IPS DF 19.7 (cell line): ENCODE measurements around the gene STRN3.
"Not testable (repeated sequence)": the region's sequence is repeated elsewhere in the genome, so short reads cannot be mapped to it uniquely, and the experiment has no call there.

Experiments used
- DNase-seq: peaks from one replicate; pipeline ENCODE4 v3.0.0-alpha.2; 2013; ENCODE audit warnings: low read depth, low spot score

STRN3 gene

DNA sequence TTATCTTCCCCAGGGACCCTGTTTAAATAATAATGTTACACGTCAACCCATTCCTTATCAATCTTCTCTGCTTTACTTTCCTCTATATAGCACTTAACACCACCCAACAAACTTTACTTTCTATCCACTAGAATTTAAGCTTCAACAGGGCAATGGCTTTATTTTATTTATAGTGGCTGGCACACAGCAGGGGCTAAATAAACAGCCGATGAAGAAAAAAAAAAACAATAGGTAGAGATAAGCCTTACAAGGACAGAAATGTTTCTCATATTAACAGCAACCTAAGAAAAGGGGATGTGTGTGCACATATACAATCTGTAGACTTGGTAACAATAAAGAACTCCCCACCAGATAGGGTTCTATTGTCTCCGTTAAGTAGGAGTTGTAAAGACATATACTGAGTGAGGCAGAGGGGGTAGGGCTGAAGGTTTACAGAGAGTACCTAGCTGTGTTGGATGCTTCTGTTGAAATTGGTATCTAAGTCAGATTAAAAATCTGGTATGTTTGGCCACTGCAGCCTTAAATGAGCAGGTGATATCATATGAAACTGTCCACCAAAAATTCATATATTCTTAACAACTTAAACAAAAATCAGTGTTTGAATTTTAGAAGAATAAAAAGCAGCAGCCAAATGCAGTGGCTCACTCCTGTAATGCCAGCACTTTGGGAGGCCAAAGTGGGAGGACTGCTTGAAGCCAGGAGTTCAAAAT lies 25.4 kb downstream of the STRN3 start:
- no peak for DNase-seq

DNA sequence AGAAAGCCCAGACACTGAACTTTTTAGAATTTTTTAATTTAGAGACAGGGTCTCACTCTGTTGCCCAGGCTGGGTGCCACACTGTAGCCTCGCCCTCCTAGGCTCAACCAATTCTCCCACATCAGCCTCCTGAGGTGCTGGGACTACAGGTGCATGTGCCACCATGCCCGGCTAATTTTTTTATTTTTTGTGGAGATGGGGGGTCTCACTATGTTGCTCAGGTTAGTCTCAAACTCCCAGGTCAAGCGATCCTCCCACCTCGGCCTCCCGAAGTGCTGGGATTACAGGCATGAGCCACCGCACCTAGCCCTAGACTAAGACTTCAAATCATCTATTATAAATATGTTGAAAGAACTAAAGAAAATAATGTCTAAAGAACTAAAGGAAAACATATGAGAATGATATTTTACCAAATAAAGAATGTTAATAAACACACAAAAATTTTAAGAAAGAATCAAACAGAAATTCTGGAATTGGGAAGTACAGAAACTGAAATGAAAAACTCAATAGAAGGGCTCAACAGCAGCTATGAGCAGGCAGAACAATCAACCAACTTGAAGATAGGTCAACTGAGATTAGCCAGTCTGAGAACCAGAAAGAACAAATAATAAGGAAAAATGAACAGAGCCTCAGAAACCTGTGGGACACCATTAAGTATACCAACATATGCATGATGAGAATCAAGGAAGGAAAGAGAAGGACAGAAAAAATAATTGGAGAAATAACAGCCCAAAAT lies 27.0 kb downstream of the STRN3 start:
- DNase-seq, result no peak

DNA sequence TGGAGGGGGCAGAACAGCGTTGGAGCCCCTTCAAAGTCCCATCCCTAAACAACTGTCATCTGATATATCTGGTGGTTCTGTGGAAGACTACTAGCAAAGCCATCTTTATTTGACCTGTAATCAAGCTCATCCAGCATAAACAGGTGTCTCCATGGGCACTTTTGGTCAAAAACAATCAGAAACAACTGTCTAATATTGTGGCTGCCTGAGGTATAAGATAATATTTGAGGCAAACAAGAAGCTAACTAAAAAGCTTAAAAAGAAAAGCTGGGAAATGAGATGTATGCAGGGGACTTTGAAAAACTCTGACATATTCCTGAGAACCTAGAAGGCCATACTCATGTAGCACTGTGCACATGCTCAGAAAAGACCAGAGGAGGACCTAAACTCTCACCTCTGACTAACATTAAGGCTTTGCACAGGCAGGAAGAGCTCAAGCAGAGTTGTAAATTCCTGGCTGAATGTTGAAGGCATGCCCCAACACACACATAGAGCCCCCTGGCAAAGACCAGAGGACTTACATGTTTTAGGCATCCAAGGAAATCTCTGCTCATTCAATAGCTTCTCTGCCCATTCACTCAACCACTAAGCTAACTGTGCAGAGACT lies 28.0 kb downstream of the STRN3 start:
- no peak for DNase-seq

DNA sequence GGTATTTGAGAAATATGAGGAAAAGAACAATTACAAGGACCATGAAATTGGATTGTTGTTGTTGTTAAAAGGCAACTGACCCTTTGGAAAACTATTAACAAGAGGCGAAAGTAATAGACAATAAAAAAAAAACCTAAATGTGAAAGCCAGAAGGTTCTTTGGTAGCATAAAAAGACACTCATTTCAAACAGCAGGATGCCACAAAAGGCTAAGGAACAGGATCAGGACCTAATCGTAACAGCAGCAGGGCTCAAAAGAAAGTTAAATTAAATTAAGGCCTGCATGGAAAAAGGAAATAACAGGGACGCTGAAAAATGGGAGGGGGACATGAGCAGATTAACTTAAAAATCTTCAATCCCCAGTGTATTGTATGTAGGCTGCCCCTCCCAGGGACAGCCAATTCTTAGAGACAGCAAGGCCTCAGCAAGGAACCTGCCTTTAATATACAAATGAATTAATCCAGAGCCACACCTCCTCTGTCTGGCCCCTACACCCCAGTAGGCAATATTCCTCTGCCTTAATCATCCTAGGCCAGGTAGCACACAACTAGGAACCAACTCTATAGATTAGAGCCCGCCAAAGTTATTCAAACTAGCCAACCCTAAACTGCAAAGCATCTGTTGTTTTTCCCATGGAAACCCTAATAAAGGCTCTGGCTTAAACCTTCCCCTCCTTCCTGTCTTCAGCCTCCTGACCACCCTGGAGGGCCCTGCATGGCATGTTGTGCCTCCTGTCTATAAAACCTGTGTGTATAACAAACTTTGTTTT lies 29.1 kb downstream of the STRN3 start:
- DNase-seq, result no peak

DNA sequence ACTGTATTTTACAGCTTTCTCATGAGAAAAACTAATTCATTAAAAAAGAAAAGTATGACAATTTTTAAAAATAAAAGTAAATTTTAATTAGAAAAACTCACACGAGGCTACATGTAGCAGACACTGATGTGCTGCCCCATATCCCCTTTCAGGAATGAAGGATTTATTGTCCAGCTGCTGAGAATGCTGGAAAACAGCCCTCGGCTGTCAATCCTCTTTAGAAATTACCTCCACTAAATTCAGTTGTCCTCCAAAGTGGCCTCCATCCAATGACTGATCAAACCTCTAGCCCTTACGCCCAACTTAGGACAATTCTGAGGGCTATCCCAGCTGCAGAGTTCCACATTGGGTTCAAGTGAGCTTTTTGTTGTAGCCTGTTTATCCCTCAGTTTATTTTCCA lies 30.5 kb downstream of the STRN3 start:
- no peak for DNase-seq

DNA sequence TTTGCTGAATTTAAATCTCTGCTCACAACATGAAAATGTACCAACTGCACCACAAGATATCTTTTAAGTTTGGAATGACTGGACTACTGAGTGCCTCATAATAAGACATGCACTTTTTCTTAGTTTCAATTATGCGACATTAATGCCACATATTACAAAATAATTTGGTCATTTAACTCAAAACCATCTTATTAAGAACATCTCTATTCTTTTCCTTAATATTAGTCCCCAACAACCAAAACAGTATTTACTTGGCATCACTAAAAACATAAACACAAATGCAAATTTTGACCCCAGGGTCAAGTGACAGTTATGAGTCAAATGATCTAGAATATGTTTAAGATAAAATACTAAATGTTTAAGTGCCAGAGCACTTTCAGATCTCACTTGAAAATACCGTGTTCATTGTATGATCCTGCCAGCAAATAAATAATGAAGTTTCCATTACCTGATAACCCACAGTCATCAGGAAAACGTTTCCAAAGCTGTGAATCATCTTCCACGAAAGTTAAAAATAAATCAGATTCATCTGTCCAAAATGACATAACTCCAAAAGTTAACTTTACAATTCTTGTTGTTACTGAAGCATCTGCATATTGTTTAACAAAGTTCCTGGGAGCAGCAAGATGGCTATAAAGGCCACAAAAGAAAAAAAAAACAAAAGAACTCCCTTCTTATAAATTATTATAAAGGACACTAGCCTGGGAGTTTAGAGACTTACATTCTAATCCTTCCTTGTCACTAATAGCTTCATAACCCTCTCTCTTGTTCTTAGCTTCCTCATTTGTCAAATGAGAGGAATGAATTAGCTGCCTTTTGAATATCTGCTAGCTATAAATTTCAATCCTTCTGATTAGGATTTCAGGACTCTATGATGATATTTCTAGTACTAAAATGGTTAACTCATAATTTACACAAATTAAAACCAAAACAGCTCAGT lies 31.2 kb downstream of the STRN3 start:
- no peak for DNase-seq

DNA sequence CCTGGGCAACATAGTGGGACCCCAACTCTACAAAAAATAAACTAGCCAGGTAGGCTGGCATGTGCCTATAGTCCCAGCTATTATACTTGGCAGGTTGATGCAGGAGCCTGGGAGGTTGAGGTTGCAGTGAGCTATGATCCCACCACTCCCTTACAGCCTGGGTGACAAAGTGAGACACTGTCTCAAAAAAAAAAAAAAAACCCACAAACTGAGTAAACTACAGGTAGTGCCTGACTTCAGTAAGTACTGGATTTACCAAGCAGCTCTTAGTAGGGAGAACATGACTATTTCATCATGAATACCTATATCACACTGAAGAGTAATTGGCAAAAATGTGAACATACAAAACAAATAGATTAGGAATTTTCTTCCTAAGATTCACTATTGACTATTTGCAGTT lies 33.1 kb downstream of the STRN3 start:
- no peak for DNase-seq

DNA sequence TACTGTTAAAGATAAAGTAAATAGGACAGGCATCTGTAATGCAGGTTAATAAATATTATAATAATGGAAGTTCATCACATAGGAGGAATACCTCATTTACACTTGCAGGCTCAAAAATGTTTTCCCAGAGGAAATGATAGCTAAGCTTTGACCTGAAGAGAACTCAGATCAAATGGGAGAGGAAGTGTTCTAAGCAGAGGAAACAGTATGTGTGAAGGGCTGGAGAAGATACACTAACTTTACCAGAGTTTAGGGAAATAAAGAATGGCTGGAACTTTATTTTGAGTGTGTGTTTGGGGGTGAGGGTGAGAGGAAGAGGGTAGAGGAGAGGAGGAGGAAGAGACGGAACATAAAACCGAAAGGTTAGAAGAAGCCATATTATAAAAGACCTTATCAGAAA lies 34.8 kb downstream of the STRN3 start:
- DNase-seq, result no peak

DNA sequence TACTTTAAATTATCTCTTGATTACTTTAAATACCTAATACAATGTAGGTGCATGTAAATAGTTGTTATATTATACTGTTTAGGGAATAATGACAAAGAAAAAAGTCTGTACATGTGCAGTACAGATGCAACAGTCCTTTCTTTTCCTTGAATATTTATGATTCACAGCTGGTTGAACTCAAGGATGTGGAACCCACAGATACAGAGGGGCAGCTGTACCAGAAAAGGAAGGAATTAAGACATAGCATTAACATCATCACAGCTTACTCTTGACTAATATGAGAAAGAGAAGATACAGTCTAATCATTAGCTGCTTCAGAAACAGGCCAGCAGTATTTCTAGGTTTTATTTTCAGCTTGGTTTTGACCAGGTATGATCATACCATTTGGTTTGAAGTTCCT lies 35.4 kb downstream of the STRN3 start:
- DNase-seq, result no peak

DNA sequence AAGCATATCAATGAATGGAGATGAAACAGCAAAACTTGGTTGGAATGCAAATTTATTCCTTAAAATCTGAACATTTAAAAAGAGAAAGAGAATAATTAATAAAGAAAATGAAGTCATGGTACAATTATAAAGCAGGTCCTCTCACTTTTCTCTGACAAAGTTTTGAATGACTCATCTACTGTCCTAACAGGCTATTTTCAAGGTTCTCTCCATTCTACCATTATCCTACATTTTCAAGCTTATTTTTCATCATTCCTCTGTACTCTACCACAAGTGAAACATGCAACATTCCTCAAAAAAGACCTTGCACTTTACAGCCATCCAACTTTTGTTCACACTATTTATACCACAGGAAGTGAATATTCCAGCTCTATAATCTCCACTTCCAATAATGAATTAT lies 37.7 kb downstream of the STRN3 start:
- DNase-seq, result no peak

DNA sequence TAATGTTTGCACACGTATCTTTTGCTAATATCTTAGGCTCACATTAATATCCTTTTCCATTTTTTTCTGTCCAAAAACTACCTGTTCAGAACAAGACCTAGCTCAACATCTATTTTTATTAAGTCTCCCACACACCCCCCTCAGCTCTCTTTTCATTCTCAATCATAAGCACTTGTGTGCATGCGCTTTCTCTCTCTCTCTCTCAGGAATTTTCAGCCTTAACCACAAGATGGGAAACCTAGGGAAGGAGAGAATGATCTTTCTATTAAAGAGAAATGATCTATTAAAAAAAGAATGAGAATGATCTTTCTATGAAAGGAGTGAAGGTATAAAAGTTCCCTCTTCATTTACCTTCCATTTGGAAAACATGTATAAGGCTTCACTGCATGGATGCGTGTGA lies 40.4 kb downstream of the STRN3 start:
- DNase-seq, result no peak

DNA sequence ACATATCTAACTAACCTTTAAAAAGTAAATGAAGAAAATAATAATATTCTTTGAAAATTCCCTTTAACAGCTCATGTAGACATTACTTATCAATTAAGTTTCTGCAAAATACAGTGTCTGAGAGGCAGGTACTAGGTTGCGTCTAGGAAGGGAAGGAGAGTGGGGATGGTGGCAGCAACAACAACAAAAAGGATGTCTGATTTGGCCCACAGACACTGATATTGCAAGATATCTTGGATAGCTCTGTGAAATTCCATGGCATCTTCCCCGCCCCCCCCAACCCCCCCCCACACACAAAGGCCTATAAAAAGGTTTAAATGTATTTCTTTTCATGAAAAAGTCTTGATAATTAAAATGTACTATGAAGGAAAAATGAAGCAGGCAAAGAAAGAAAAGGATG lies 42.3 kb downstream of the STRN3 start:
- no peak for DNase-seq

DNA sequence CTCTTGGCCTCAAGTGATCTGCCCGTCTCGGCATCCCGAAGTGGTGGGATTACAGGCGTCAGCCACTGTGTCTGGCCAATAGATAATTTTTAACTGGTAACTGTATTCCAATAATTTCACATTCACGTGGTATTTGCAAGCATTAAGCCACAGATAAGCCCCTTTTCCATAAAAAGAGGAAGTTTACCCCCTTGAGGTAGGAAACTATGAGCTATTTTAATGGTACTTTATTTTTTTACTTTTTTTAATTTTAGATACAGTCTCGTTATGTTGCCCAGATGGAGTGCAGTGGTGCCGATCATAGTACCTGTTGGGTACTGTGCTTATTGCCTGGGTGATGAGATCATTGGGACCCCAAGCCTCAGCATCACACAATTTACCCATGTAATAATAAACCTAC lies 43.6 kb downstream of the STRN3 start:
- DNase-seq, result no peak

DNA sequence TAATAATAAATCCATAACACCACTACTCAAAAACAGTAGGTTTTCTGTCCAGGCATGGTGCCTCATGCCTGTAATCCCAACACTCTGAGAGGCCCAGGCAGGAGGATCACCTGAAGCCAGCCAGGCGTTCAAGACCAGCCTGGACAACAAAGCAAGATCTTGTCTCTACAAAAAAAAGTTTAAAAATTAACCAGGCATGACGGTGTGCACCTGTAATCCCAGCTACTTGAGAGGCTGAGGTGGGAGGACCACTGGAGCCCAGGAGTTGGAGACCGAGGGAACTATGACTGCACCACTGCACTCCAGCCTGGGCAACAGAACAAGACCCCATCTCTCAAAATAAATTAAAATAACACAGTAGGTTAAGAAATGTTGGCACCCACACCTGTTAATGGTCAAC lies 45.2 kb downstream of the STRN3 start:
- DNase-seq, result no peak

DNA sequence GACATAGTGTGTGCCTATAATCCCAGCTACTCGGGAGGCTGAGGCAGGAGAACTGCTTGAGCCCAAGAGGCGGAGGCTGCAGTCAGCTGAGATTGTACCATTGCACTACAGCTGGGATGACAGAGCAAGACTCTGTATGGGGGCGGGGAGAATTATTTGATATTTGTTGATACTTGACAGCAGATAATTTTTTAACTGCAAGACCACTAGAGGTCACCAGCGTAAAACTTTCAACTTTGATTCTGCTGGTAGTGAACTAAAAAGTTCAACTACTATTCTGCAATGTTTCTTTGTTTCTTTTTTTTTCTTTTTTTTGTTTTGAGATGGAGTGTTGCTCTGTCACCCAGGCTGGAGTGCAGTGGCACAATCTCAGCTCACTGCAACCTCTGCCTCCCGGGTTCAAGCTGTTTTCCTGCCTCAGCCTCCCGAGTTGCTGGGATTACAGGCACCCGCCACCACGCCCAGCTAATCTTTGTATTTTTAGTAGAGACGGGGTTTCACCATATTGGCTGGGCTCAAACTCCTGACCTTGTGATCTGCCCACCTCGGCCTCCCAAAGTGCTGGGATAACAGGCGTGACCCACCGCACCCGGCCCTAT lies 46.0 kb downstream of the STRN3 start:
- not testable (repeated sequence) for DNase-seq

DNA sequence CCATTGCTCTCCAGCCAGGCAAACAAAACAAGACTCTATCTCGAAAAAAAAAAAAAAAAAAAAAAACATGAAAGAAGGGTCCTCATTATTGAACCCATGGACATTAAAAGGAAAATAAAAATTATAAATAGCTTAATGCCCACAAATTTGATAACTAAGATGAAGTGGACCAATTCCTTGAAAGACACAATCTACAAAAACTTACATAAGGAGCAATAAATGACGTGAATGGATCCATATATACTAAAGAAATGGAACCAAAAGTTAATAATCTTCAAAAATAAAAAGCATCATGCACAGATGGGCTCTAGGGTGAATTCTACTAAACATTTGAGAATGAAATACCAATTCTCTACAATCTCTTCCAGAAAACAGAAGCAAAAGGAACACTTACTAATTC lies 48.4 kb downstream of the STRN3 start:
- no peak for DNase-seq

DNA sequence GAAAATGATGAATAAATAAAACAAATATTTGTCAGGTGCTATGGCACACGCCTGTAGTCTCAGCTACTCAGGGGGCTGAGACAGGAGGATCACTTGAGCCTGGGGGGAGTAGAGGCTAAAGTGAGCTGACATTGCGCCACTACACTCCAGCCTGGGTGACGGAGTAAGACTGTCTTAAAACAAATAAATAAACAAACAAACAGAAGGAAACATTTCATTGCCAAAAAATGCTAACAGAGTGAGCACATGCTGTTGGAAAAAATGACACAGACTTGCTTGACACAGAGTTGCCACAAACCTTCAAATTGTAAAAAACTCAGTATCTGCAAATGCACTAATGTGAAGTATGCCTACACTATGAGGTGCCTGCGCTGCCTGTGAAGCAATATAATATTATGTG lies 51.6 kb downstream of the STRN3 start:
- no peak for DNase-seq

DNA sequence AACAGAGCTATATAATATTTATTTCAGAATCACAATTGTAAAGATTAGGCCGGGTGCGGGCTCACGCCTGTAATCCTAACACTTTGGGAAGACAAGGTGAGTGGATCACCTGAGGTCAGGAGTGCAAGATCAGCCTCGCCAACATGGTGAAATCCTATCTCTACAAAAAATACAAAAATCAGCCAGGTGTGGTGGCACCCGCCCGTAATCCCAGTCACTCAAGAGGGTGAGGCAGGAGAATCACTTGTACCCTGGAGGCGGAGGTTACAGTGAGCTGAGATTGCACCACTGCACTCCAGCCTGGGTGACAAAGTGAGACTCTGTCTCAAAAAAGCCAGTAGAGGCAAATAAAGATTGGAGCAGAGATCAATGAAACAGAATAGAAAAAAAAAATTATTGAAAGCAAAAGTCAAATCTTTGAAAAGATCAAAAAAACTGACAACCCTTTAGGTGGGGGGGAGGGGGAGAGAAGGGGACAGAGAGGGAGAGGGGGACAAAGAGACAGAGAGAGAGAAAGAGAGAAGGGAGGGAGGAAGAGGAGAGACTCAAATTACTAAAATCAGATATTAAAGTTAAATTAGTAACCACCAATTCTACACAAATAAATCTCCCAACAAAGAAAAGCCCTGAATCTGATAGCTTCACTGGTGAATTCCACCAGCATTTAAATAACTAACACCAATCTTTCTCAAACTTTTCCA lies 53.1 kb downstream of the STRN3 start:
- DNase-seq, result no peak

DNA sequence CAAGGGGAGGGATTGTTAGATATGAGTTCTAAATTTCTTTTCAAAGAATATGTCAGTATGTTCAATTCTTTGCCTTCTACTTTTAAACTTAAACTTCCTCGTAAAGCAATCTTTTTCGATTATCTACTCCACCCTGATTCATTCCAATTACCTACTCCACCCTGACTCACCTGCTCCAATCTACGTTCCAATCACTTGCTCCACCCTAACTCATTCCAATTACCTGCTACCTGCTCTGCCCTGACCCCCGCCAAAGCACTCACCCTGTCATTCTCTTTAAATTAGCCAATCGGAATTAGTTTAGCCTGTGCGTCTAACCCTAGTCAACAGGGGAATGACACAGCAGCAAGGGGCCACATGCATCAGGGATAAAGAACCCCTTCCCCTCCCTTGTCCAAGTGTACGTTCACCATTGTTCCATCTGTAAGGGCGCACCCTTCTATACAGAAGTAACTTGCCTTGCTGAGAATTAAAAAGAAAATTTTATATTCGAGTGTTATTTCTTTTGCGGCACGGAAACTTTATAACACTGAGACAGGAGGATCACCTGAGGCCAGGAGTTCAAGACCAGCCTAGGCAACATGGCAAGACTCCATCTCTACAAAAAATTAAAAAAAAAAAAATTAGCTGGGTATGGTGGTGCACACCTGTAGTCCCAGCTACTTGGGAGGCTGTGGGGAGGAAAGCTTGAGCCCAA lies 54.0 kb downstream of the STRN3 start:
- DNase-seq, result not testable (repeated sequence)

DNA sequence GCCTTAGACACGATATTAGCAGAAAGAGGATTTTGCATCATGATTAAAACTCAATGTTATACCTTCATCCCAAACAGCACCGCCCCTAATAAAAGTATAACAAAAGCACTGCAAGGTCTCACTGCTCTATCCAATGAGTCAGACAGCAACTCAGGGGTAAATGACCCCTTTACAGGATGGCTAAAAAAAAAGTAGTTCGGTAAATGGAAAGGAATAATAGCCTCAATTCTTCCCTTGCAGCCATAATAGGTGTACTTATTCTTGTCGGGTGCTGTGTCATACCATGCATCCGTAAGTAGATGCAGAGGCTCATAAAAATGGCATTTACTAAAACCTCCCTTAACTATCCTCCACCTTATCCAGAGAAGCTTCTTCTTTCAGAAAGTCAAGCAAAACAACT lies 54.6 kb downstream of the STRN3 start:
- DNase-seq, result no peak
